ENCODE data around the gene PBRM1.

The PBRM1 gene

GRCh38 chr3:52688266-52688665 lies 2.6 kb upstream of the PBRM1 start:
- H3K27ac ChIP-seq, result no peak overlapping the region; the same call in 1 of the 2 replicates
- DNase-seq, result no peak
- no peaks in the 10 kb centered on the region for H3K9me3 ChIP-seq (ENCODE audit: severe bottlenecking)
- TF ChIP-seq CTCF (IDR thresholded peaks at IDR 0.05; ENCODE audit: low read depth, low read length), result no peak
- H3K4me3 ChIP-seq (ENCODE audit: low read depth, low read length), result no peak overlapping the region
- H3K36me3 ChIP-seq, result peaks cover 69% of the 10 kb centered on the region
- H3K27me3 ChIP-seq (ENCODE audit: insufficient read depth, low read depth, severe bottlenecking), result no peaks in the 10 kb centered on the region

- Histone ChIP-seq H3K4me3 (ENCODE audit: low read depth, low read length) (peak overlapping the region; percentile 87), H3K9me3 (ENCODE audit: severe bottlenecking) (no peaks in the 10 kb centered on the region), H3K36me3 (peaks cover 58% of the 10 kb centered on the region), H3K27me3 (ENCODE audit: insufficient read depth, low read depth, severe bottlenecking) (no peaks in the 10 kb centered on the region), H3K27ac (peak overlapping the region; percentile 95)
- peak; percentile 88 for DNase-seq
- TF ChIP-seq CTCF (IDR thresholded peaks at IDR 0.05; ENCODE audit: low read depth, low read length), result no peak
Measured at GRCh38 chr3:52685285-52685708, 416 bp downstream of the PBRM1 start.

GRCh38 chr3:52684184-52684583 lies 1.5 kb downstream of the PBRM1 start:
- H3K4me3 ChIP-seq (ENCODE audit: low read depth, low read length), result no peak overlapping the region
- H3K27ac ChIP-seq, result no peak overlapping the region
- no peaks in the 10 kb centered on the region for H3K9me3 ChIP-seq (ENCODE audit: severe bottlenecking)
- H3K27me3 ChIP-seq (ENCODE audit: insufficient read depth, low read depth, severe bottlenecking), result no peaks in the 10 kb centered on the region
- H3K36me3 ChIP-seq, result peaks cover 58% of the 10 kb centered on the region
- no peak for DNase-seq
- no peak for TF ChIP-seq CTCF (IDR thresholded peaks at IDR 0.05; ENCODE audit: low read depth, low read length)

- no peak for DNase-seq
- TF ChIP-seq CTCF (IDR thresholded peaks at IDR 0.05; ENCODE audit: low read depth, low read length), result no peak
- no peaks in the 10 kb centered on the region for H3K9me3 ChIP-seq (ENCODE audit: severe bottlenecking)
- no peak overlapping the region for H3K27ac ChIP-seq
- peaks cover 58% of the 10 kb centered on the region for H3K36me3 ChIP-seq
- no peak overlapping the region for H3K4me3 ChIP-seq (ENCODE audit: low read depth, low read length)
- no peaks in the 10 kb centered on the region for H3K27me3 ChIP-seq (ENCODE audit: insufficient read depth, low read depth, severe bottlenecking)
Measured at GRCh38 chr3:52683611-52684010, 2.1 kb downstream of the PBRM1 start.

- Histone ChIP-seq H3K9me3 (ENCODE audit: severe bottlenecking) (no peaks in the 10 kb centered on the region), H3K36me3 (peaks cover 57% of the 10 kb centered on the region), H3K27me3 (ENCODE audit: insufficient read depth, low read depth, severe bottlenecking) (no peaks in the 10 kb centered on the region), H3K4me3 (ENCODE audit: low read depth, low read length) (no peak overlapping the region), H3K27ac (no peak overlapping the region)
- DNase-seq, result peak; percentile 47
- TF ChIP-seq CTCF (IDR thresholded peaks at IDR 0.05; ENCODE audit: low read depth, low read length), result peak; percentile 61
Measured at GRCh38 chr3:52682016-52682415, 3.7 kb downstream of the PBRM1 start.

- H3K27ac ChIP-seq, result no peak overlapping the region
- H3K4me3 ChIP-seq (ENCODE audit: low read depth, low read length), result no peak overlapping the region
- TF ChIP-seq CTCF (IDR thresholded peaks at IDR 0.05; ENCODE audit: low read depth, low read length), result no peak
- H3K36me3 ChIP-seq, result peaks cover 57% of the 10 kb centered on the region
- DNase-seq, result no peak
- H3K27me3 ChIP-seq (ENCODE audit: insufficient read depth, low read depth, severe bottlenecking), result no peaks in the 10 kb centered on the region
- no peaks in the 10 kb centered on the region for H3K9me3 ChIP-seq (ENCODE audit: severe bottlenecking)
Measured at GRCh38 chr3:52681596-52681995, 4.1 kb downstream of the PBRM1 start.
